OCI-LY1 (cell line): Measurements from ENCODE around the gene PID1.

Experiments used
- H2AFZ ChIP-seq: fragments of 200-600 bp; sonication (generic), shearing (Covaris generic); 2 replicates; pipeline ENCODE4 v1.6.0; 2014; ENCODE audit warnings: antibody characterized with exemption, mild to moderate bottlenecking, low read length
- H3F3A ChIP-seq: fragments of 200-600 bp; sonication (generic), shearing (Covaris generic); 2 replicates; pipeline ENCODE4 v1.6.0; 2014; ENCODE audit warnings: mild to moderate bottlenecking, antibody characterized with exemption, low read length, moderate library complexity; ENCODE audit not compliant: insufficient read depth
- H3K27ac ChIP-seq: fragments of 200-600 bp; sonication (generic); 2 replicates; pipeline ENCODE4 v1.5.1; 2014; ENCODE audit warnings: low read length, mixed run types, mild to moderate bottlenecking, low read depth; ENCODE audit not compliant: poor library complexity, severe bottlenecking
- H3K27me3 ChIP-seq: fragments of 200-600 bp; sonication (generic); 2 replicates; pipeline ENCODE4 v1.6.0; 2014; ENCODE audit warnings: antibody characterized with exemption, mild to moderate bottlenecking, low read length, moderate library complexity; ENCODE audit not compliant: insufficient read depth
- H3K36me3 ChIP-seq: fragments of 200-600 bp; sonication (generic); 2 replicates; pipeline ENCODE4 v1.6.1; 2014; ENCODE audit warnings: mild to moderate bottlenecking, antibody characterized with exemption, low read length, moderate library complexity, mixed read lengths; ENCODE audit not compliant: insufficient read depth
- H3K4me1 ChIP-seq: fragments of 200-600 bp; sonication (generic); 2 replicates; pipeline ENCODE4 v1.5.1; 2014; ENCODE audit warnings: mild to moderate bottlenecking, low read length, moderate library complexity; ENCODE audit not compliant: insufficient read depth, severe bottlenecking
- H3K4me2 ChIP-seq: fragments of 200-600 bp; sonication (generic), shearing (Covaris generic); 2 replicates; pipeline ENCODE4 v1.6.1; 2014; ENCODE audit warnings: low read length
- H3K4me3 ChIP-seq: fragments of 200-600 bp; sonication (generic); 2 replicates; pipeline ENCODE4 v1.5.1; 2014; ENCODE audit warnings: low read length, low read depth, mild to moderate bottlenecking, mixed read lengths; ENCODE audit not compliant: poor library complexity, severe bottlenecking
- H3K79me2 ChIP-seq: fragments of 200-600 bp; shearing (Covaris generic); 2 replicates; pipeline ENCODE4 v1.6.1; 2016; ENCODE audit warnings: mixed run types, low read length, mixed read lengths; ENCODE audit not compliant: insufficient read depth
- H3K9ac ChIP-seq: fragments of 200-600 bp; sonication (generic), shearing (Covaris generic); 2 replicates; pipeline ENCODE4 v1.6.1; 2014; ENCODE audit warnings: mild to moderate bottlenecking, low read length, mixed read lengths
- H3K9me2 ChIP-seq: fragments of 200-600 bp; sonication (generic), shearing (Covaris generic); 2 replicates; pipeline ENCODE4 v1.6.1; 2014; ENCODE audit warnings: low read depth, mild to moderate bottlenecking, low read length, mixed read lengths
- H3K9me3 ChIP-seq: fragments of 200-600 bp; shearing (Covaris generic); 2 replicates; pipeline ENCODE4 v1.6.1; 2014; ENCODE audit warnings: low read length, mixed read lengths
- H4K20me1 ChIP-seq: fragments of 200-600 bp; sonication (generic), shearing (Covaris generic); 2 replicates; pipeline ENCODE4 v1.6.0; 2016; ENCODE audit warnings: mild to moderate bottlenecking, low read length; ENCODE audit not compliant: insufficient read depth
- CTCF ChIP-seq: fragments of 200-600 bp; sonication (generic), shearing (Covaris generic); IDR thresholded peaks from 2 replicates; pipeline ENCODE4 v1.5.1; 2017; ENCODE audit warnings: mild to moderate bottlenecking, antibody characterized with exemption, low read length, moderate library complexity, mixed read lengths
- EZH2 ChIP-seq: fragments of 200-600 bp; sonication (generic), shearing (Covaris generic); IDR thresholded peaks from 2 replicates; pipeline ENCODE4 v1.8.0; 2017; ENCODE audit warnings: borderline replicate concordance, mixed run types, mild to moderate bottlenecking, antibody characterized with exemption, low read length, moderate library complexity, mixed read lengths

The PID1 gene

GRCh38 chr2:229237270-229237669 lies 33.8 kb downstream of the PID1 start:
- no peak overlapping the region for H2AFZ ChIP-seq
- no peak overlapping the region for H3K4me2 ChIP-seq
- TF ChIP-seq EZH2 (no peak), CTCF (no peak)
- no peak overlapping the region for H3K4me3 ChIP-seq
- H3K27me3 ChIP-seq, result no peaks in the 10 kb centered on the region
- no peaks in the 10 kb centered on the region for H3K9me2 ChIP-seq
- H3K4me1 ChIP-seq, result no peaks in the 10 kb centered on the region
- H3K79me2 ChIP-seq, result no peaks in the 10 kb centered on the region
- no peaks in the 10 kb centered on the region for H3K36me3 ChIP-seq
- no peaks in the 10 kb centered on the region for H3K9me3 ChIP-seq
- H3F3A ChIP-seq, result no peaks in the 10 kb centered on the region
- no peak overlapping the region for H3K9ac ChIP-seq
- no peak overlapping the region for H3K27ac ChIP-seq
- H4K20me1 ChIP-seq, result no peaks in the 10 kb centered on the region

GRCh38 chr2:229235131-229235914 lies 35.8 kb downstream of the PID1 start:
- Histone ChIP-seq H3K9ac (no peak overlapping the region), H3K4me1 (no peaks in the 10 kb centered on the region), H3K4me2 (no peak overlapping the region), H3K27ac (no peak overlapping the region), H3F3A (no peaks in the 10 kb centered on the region), H4K20me1 (no peaks in the 10 kb centered on the region), H3K27me3 (no peaks in the 10 kb centered on the region), H3K4me3 (no peak overlapping the region), H3K36me3 (no peaks in the 10 kb centered on the region), H3K79me2 (no peaks in the 10 kb centered on the region), H3K9me2 (no peaks in the 10 kb centered on the region), H3K9me3 (no peaks in the 10 kb centered on the region), H2AFZ (no peak overlapping the region)
- TF ChIP-seq CTCF (no peak), EZH2 (no peak)

GRCh38 chr2:229231885-229232284 lies 39.2 kb downstream of the PID1 start:
- Histone ChIP-seq H4K20me1 (no peaks in the 10 kb centered on the region), H3K4me2 (no peak overlapping the region), H3K4me1 (no peaks in the 10 kb centered on the region), H2AFZ (no peak overlapping the region), H3F3A (no peaks in the 10 kb centered on the region), H3K9ac (no peak overlapping the region), H3K79me2 (no peaks in the 10 kb centered on the region), H3K9me3 (no peaks in the 10 kb centered on the region), H3K27ac (no peak overlapping the region), H3K36me3 (no peaks in the 10 kb centered on the region), H3K27me3 (no peaks in the 10 kb centered on the region), H3K9me2 (no peaks in the 10 kb centered on the region), H3K4me3 (no peak overlapping the region)
- TF ChIP-seq CTCF (no peak), EZH2 (no peak)
